SK-N-SH (cell line): ENCODE results near the gene ZNF3. TPM values are rescaled to one million over a fixed set of nuclear protein-coding genes. Genes with fewer than 3 reads are reported as not detected.
A peak's percentile ranks its signal among the peaks of the same experiment; 100 is the strongest.

ENCODE experiments used
- CTCF ChIA-PET: fragments of 300-600, 350-600 bp; formaldehyde crosslinking; extraction: SDS; loops from one replicate; lab custom pipeline; 2021; lab: Yijun Ruan, JAX
- POLR2A ChIA-PET: fragments of 350-600 bp; sonication (Branson Sonifier 250); formaldehyde crosslinking; extraction: SDS; loops from one replicate; lab custom pipeline; 2020; ENCODE audit warnings: antibody characterized with exemption, inconsistent platforms; lab: Yijun Ruan, JAX
- DNase-seq: peaks from one replicate; pipeline ENCODE4 v3.0.0; 2012
- H2AFZ ChIP-seq: fragments of 200-600 bp; sonication (generic); 2 replicates; pipeline ENCODE4 v1.8.1; 2016; ENCODE audit warnings: antibody characterized with exemption, mild to moderate bottlenecking, low read depth
- H3F3A ChIP-seq: fragments of 200-600 bp; sonication (generic); replicated peaks from 2 replicates; pipeline ENCODE3; 2016; ENCODE audit warnings: antibody characterized with exemption, mild to moderate bottlenecking; ENCODE audit not compliant: insufficient read depth
- H3K27ac ChIP-seq, 2 experiments: fragments of 200-500 bp in 1 of 2; fragments of 200-600 bp in 1 of 2; sonication (Bioruptor generic) in 1 of 2; sonication (generic), shearing (Covaris generic) in 1 of 2; 2 replicates each; pipeline versions ENCODE4 v1.5.1 to v1.6.1; 2014 to 2016; ENCODE audit warnings: low read depth in 2 of 2, inconsistent platforms in 1 of 2, low read length in 1 of 2, mild to moderate bottlenecking in 1 of 2, mixed read lengths in 1 of 2
- H3K27me3 ChIP-seq: fragments of 200-600 bp; sonication (generic), shearing (Covaris generic); 2 replicates; pipeline ENCODE4 v1.6.1; 2016; ENCODE audit warnings: mixed run types; ENCODE audit not compliant: insufficient read depth
- H3K36me3 ChIP-seq, 2 experiments: fragments of 200-500 bp in 1 of 2; fragments of 200-600 bp in 1 of 2; sonication (Bioruptor generic) in 1 of 2; sonication (generic) in 1 of 2; replicated peaks in 1 of 2; 2 replicates each; pipeline versions ENCODE3 to v1.5.1; 2014 to 2016; ENCODE audit warnings: low read length in 1 of 2, mild to moderate bottlenecking in 1 of 2; ENCODE audit not compliant: insufficient read depth in 2 of 2, control insufficient read depth in 1 of 2
- H3K4me1 ChIP-seq, 2 experiments: fragments of 200-500 bp in 1 of 2; fragments of 200-600 bp in 1 of 2; sonication (Bioruptor generic) in 1 of 2; sonication (generic), shearing (Covaris generic) in 1 of 2; 2 replicates each; pipeline versions ENCODE4 v1.5.1 to v1.6.1; 2014 to 2016; ENCODE audit warnings: low read depth in 1 of 2, low read length in 1 of 2, mixed run types in 1 of 2; ENCODE audit not compliant: insufficient read depth in 2 of 2, control insufficient read depth in 1 of 2
- H3K4me2 ChIP-seq: fragments of 200-600 bp; sonication (generic), shearing (Covaris generic); 2 replicates; pipeline ENCODE4 v1.6.1; 2017; ENCODE audit warnings: mixed run types
- H3K4me3 ChIP-seq, 2 experiments: fragments of 200-500 bp in 1 of 2; fragments of 200-600 bp in 1 of 2; sonication (Bioruptor generic) in 1 of 2; sonication (generic), shearing (Covaris generic) in 1 of 2; 2 replicates each; pipeline versions ENCODE4 v1.5.1 to v1.8.1; 2014 to 2016; ENCODE audit warnings: low read depth in 2 of 2, inconsistent platforms in 1 of 2, low read length in 1 of 2, mild to moderate bottlenecking in 1 of 2, mixed read lengths in 1 of 2, moderate library complexity in 1 of 2
- H3K79me2 ChIP-seq: fragments of 200-600 bp; sonication (generic); 2 replicates; pipeline ENCODE4 v1.8.1; 2017; ENCODE audit warnings: mild to moderate bottlenecking; ENCODE audit not compliant: insufficient read depth
- H3K9ac ChIP-seq: fragments of 200-600 bp; sonication (generic); 2 replicates; pipeline ENCODE4 v1.6.1; 2017; ENCODE audit warnings: mixed run types
- H3K9me2 ChIP-seq: fragments of 200-600 bp; sonication (generic); 2 replicates; pipeline ENCODE4 v1.6.1; 2017; ENCODE audit warnings: mixed run types
- H3K9me3 ChIP-seq: fragments of 200-600 bp; sonication (generic); 2 replicates; pipeline ENCODE4 v1.6.1; 2017; ENCODE audit warnings: mixed run types, mild to moderate bottlenecking, moderate library complexity
- H4K20me1 ChIP-seq: fragments of 200-600 bp; sonication (generic); 2 replicates; pipeline ENCODE4 v1.6.1; 2017; ENCODE audit warnings: mild to moderate bottlenecking, mixed run types; ENCODE audit not compliant: insufficient read depth
- CHD2 ChIP-seq: fragments of 150-350 bp; IDR thresholded peaks from 2 replicates; pipeline ENCODE4 v1.6.1; 2018; ENCODE audit warnings: low read length; ENCODE audit not compliant: partially characterized antibody
- ELF1 ChIP-seq: IDR thresholded peaks from 2 replicates; pipeline ENCODE4 v1.4.0; 2012
- EP300 ChIP-seq, 2 experiments: IDR thresholded peaks; 2 replicates each; pipeline versions ENCODE4 v1.4.0 to v1.6.1; 2012; ENCODE audit warnings: borderline replicate concordance in 1 of 2, low read depth in 1 of 2, low read length in 1 of 2
- EZH2phosphoT487 ChIP-seq: fragments of 200-600 bp; sonication (generic); IDR thresholded peaks from 2 replicates; pipeline ENCODE4 v1.6.1; 2017; ENCODE audit warnings: low read depth, mixed run types, mild to moderate bottlenecking, antibody characterized with exemption, moderate library complexity, borderline replicate concordance
- FOXM1 ChIP-seq: IDR thresholded peaks from 2 replicates; pipeline ENCODE4 v1.4.0; 2012; ENCODE audit warnings: low read depth, mild to moderate bottlenecking
- MAX ChIP-seq: IDR thresholded peaks from 2 replicates; pipeline ENCODE4 v1.4.0; 2012; ENCODE audit warnings: low read depth
- MEF2A ChIP-seq: IDR thresholded peaks from 2 replicates; pipeline ENCODE4 v1.4.0; 2012; ENCODE audit warnings: low read depth, borderline replicate concordance
- NFIC ChIP-seq: IDR thresholded peaks from 2 replicates; pipeline ENCODE4 v1.4.0; 2012; ENCODE audit warnings: borderline replicate concordance
- NRF1 ChIP-seq: IDR thresholded peaks from 2 replicates; pipeline ENCODE4 v1.6.1; 2012; ENCODE audit warnings: low read depth, mild to moderate bottlenecking, low read length
- POLR2AphosphoS5 ChIP-seq: IDR thresholded peaks from 2 replicates; pipeline ENCODE4 v1.6.1; 2012; ENCODE audit warnings: low read depth, low read length
- RFX5 ChIP-seq: IDR thresholded peaks from 2 replicates; pipeline ENCODE4 v1.6.1; 2012; ENCODE audit warnings: mild to moderate bottlenecking, improper control_type of control experiment, low read length
- RXRA ChIP-seq: IDR thresholded peaks from 2 replicates; pipeline ENCODE4 v1.4.0; 2012; ENCODE audit warnings: low read depth, mild to moderate bottlenecking, borderline replicate concordance
- SIN3A ChIP-seq: IDR thresholded peaks from 2 replicates; pipeline ENCODE4 v1.6.1; 2012; ENCODE audit warnings: low read depth, mild to moderate bottlenecking, low read length, moderate library complexity, borderline replicate concordance
- SMC3 ChIP-seq: IDR thresholded peaks from 2 replicates; pipeline ENCODE4 v1.6.1; 2012; ENCODE audit warnings: low read depth, low read length, improper control_type of control experiment
- TCF12 ChIP-seq: IDR thresholded peaks from 2 replicates; pipeline ENCODE4 v1.4.0; 2012
- USF1 ChIP-seq: IDR thresholded peaks from 2 replicates; pipeline ENCODE4 v1.4.0; 2012; ENCODE audit warnings: low read depth, borderline replicate concordance
- USF2 ChIP-seq: fragments of 150-350 bp; IDR thresholded peaks from 2 replicates; pipeline ENCODE4 v1.6.1; 2017; ENCODE audit warnings: antibody characterized with exemption, low read length, low read depth, borderline replicate concordance
- ZBTB33 ChIP-seq: IDR thresholded peaks from 2 replicates; pipeline ENCODE4 v1.4.0; 2012; ENCODE audit warnings: low read depth, borderline replicate concordance
- WGBS: methylation state at CpG from one replicate; pipeline ENCODE4 v1.1.6; 2017; ENCODE audit warnings: low lambda C conversion rate; 5-methylcytosine and 5-hydroxymethylcytosine counted together
- polyA plus RNA-seq, 3 experiments: library from polyadenylated mRNA; depleted of rRNA; stranded (reverse); fragments of >200 nt; gene quantifications; 2 replicates each; pipeline ENCODE4 v1.2.3, GENCODE V29; 2012

Gene ZNF3
- polyA plus RNA-seq, 1 of the 3 experiments (the other 2 are of a cell fraction), result 30.5 TPM

- no peak for TF ChIP-seq USF1
- TF ChIP-seq TCF12, result peak; percentile 64
- TF ChIP-seq NRF1, result no peak
- no peak for TF ChIP-seq CHD2
- TF ChIP-seq ZBTB33, result 0 out of 2 replicates have a peak, but pooled peaks have one; percentile 33
- no peak for TF ChIP-seq RFX5
- peak; percentile 56; the same call in 1 of the 2 replicates for TF ChIP-seq MAX
- TF ChIP-seq RXRA, result no peak
- TF ChIP-seq ELF1, result no peak
- no peak for TF ChIP-seq POLR2AphosphoS5
- no peak for TF ChIP-seq FOXM1
- TF ChIP-seq EZH2phosphoT487, result no peak
- TF ChIP-seq EP300 (IDR thresholded peaks at IDR 0.05; ENCODE audit: borderline replicate concordance in 1 of 2, low read depth in 1 of 2, low read length in 1 of 2), result peak in 1 of 2 experiments; percentile 36; a peak in 1 of 4 replicates
- TF ChIP-seq NFIC, result no peak; the same call in 1 of the 2 replicates
- no peak for TF ChIP-seq USF2
Measured at GRCh38 chr7:100034871-100035510, 46.5 kb downstream of the ZNF3 start (continued).

GRCh38 chr7:100033526-100033925, 48.0 kb downstream of the ZNF3 start:
- ChIA-PET CTCF (interaction anchor here (1.0 kb wide), 1 partner anchor 20 kb away, joined by 3 read pairs; no protein-coding TSS in a partner anchor), POLR2A (no interaction called here)
- Histone ChIP-seq H3K4me3 (no peak overlapping the region), H3F3A (peaks cover 21% of the 10 kb centered on the region), H3K9me2 (no peaks in the 10 kb centered on the region), H4K20me1 (no peaks in the 10 kb centered on the region), H3K9ac (no peak overlapping the region), H3K4me2 (no peak overlapping the region), H2AFZ (no peak overlapping the region), H3K79me2 (peaks cover 6% of the 10 kb centered on the region; the same call in 1 of the 2 replicates), H3K36me3 (peaks cover 54 to 71% of the 10 kb centered on the region in 2 experiments), H3K4me1 (no peaks in the 10 kb centered on the region), H3K27me3 (no peaks in the 10 kb centered on the region)
- DNase-seq, result no peak
- WGBS, result 92% methylated on average over 6 of the region's 6 CpGs
- TF ChIP-seq TCF12, result no peak
- TF ChIP-seq ZBTB33, result no peak
- TF ChIP-seq EP300 (IDR thresholded peaks at IDR 0.05; ENCODE audit: borderline replicate concordance in 1 of 2, low read depth in 1 of 2, low read length in 1 of 2), result no peak
- no peak for TF ChIP-seq EZH2phosphoT487
- TF ChIP-seq SIN3A, result no peak
- no peak for TF ChIP-seq CHD2
- TF ChIP-seq SMC3, result no peak
- no peak for TF ChIP-seq MEF2A
- TF ChIP-seq, all 33 proteins: peak for 0
- Histone ChIP-seq H3K9me3 (no peaks in the 10 kb centered on the region), H3K27ac (peak overlapping the region in 1 of 2 experiments; percentile 76; a peak in 2 of 4 replicates)
